Measurements from ENCODE around the gene RPL31. TPM values are rescaled to one million over a fixed set of nuclear protein-coding genes. Genes with fewer than 3 reads are reported as not detected.

RPL31 gene
- total and polyA plus RNA-seq, 8 donors: 272 to 7,137 (median 1,362) TPM

GRCh38 chr2:101026923-101027469 lies 24.9 kb downstream of the RPL31 start:
- H3K4me3 ChIP-seq: no peak overlapping the region
- DNase-seq: no peak
- H3K36me3 ChIP-seq: peaks cover 24 to 88% (median 84%) of the 10 kb centered on the region in 4 donors
- no peak overlapping the region for H3K27ac ChIP-seq
- TF ChIP-seq POLR2AphosphoS5 (IDR thresholded peaks at IDR 0.05): no peak
- no peak for TF ChIP-seq EP300 (IDR thresholded peaks at IDR 0.05)
- no peak for TF ChIP-seq POLR2A (IDR thresholded peaks at IDR 0.05)
- no peak for TF ChIP-seq CTCF (IDR thresholded peaks at IDR 0.05)
- no peaks in the 10 kb centered on the region for H3K27me3 ChIP-seq
- no peaks in the 10 kb centered on the region for H3K9me3 ChIP-seq
- intact Hi-C loops (cut with DNase I; ENCODE audit: low total_unique reads): no loop called here
- WGBS, 5 donors: 79 to 91% (median 87%) methylated on average over 14 to 15 of the region's 15 CpGs
- H3K4me1 ChIP-seq: peaks cover 0 to 10% (median 2%) of the 10 kb centered on the region in 4 donors

- no peaks in the 10 kb centered on the region for H3K27me3 ChIP-seq
- no peak overlapping the region for H3K4me3 ChIP-seq
- TF ChIP-seq POLR2A (IDR thresholded peaks at IDR 0.05): no peak
- TF ChIP-seq POLR2AphosphoS5 (IDR thresholded peaks at IDR 0.05): no peak
- TF ChIP-seq CTCF (IDR thresholded peaks at IDR 0.05): no peak
- TF ChIP-seq EP300 (IDR thresholded peaks at IDR 0.05): no peak
- no peaks in the 10 kb centered on the region for H3K9me3 ChIP-seq
- no peak for DNase-seq
- 91 to 99% (median 95%) methylated on average over 8 of the region's 8 CpGs for WGBS, 5 donors
- peaks cover 31 to 90% (median 84%) of the 10 kb centered on the region in 4 donors for H3K36me3 ChIP-seq
- peaks cover 0 to 10% (median 2%) of the 10 kb centered on the region in 4 donors for H3K4me1 ChIP-seq
- intact Hi-C loops (cut with DNase I; ENCODE audit: low total_unique reads): no loop called here
- no peak overlapping the region for H3K27ac ChIP-seq
These were observed 25.8 kb downstream of the RPL31 start for GRCh38 chr2:101027852-101028251.

DNA sequence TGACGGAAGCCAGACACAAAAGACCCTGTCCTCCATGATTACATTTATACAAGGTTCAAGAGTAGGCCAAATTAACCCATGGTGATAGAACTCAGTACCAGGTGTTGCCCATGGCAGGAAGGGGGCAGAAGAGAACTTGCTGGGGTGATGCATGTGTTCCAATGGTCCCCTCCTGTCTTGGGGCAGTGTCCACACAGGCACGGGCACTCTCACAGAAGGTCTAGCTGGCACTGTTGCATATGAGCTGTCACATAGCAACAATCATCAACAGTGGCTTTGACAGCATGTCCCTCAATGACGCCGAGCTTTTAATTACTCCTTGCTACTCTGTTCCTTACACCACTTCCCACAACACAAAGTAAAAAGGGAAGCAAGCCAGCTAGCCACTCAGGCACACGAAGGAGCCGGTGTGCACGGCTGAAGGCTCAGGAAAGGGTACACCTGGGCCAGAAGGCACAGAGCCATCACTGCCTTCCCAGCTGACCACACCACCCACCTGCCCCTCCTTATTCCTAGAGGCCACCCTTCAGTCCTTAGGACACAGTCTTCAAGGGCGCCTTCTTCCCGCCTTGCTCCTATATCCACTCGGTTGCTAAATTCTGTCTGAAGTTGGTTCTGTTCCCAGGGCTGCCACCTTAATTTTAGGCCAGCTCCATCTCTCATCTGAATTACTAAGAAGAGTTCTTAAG lies 28.9 kb downstream of the RPL31 start:
- intact Hi-C loops (cut with DNase I; ENCODE audit: low total_unique reads): no loop called here
- WGBS, 5 donors: 55 to 77% (median 63%) methylated on average over 10 of the region's 10 CpGs

More for the DNA sequence above, 28.9 kb downstream of the RPL31 start:
- Histone ChIP-seq H3K9me3 (no peaks in the 10 kb centered on the region), H3K4me1 (peaks cover 0 to 10% (median 2%) of the 10 kb centered on the region in 4 donors), H3K27ac (no peak overlapping the region), H3K27me3 (no peaks in the 10 kb centered on the region), H3K4me3 (no peak overlapping the region), H3K36me3 (peaks cover 61 to 97% (median 92%) of the 10 kb centered on the region in 4 donors)
- no peak for DNase-seq
- TF ChIP-seq POLR2A (IDR thresholded peaks at IDR 0.05) (no peak), CTCF (IDR thresholded peaks at IDR 0.05) (no peak), POLR2AphosphoS5 (IDR thresholded peaks at IDR 0.05) (no peak), EP300 (IDR thresholded peaks at IDR 0.05) (no peak)

All from stomach (tissue), 9 donors.